ENCODE data around the gene HLA-DMB.
"Not testable (repeated sequence)": the region's sequence is repeated elsewhere in the genome, so short reads cannot be mapped to it uniquely, and the experiment has no call there.

HLA-DMB gene

GRCh38 chr6:32949113-32949512, 8.3 kb upstream of the HLA-DMB start:
- no peak for DNase-seq

GRCh38 chr6:32947552-32948465, 7.0 kb upstream of the HLA-DMB start:
- DNase-seq: peak; percentile 41

- no peak for DNase-seq
Measured at GRCh38 chr6:32946893-32947292, 6.1 kb upstream of the HLA-DMB start.

GRCh38 chr6:32945953-32946352, 5.1 kb upstream of the HLA-DMB start:
- DNase-seq: no peak

- peak; percentile 70 for DNase-seq
Measured at GRCh38 chr6:32945108-32945760, 4.4 kb upstream of the HLA-DMB start.

- peak; percentile 68 for DNase-seq
Measured at GRCh38 chr6:32943864-32944649, 3.2 kb upstream of the HLA-DMB start.

- not testable (repeated sequence) for DNase-seq
Measured at GRCh38 chr6:32942555-32943123, 1.8 kb upstream of the HLA-DMB start.

- DNase-seq: peak; percentile 66
Measured at GRCh38 chr6:32941214-32941768, 463 bp upstream of the HLA-DMB start.

- DNase-seq: no peak
Measured at GRCh38 chr6:32938494-32938893, 2.3 kb downstream of the HLA-DMB start.

- no peak for DNase-seq
Measured at GRCh38 chr6:32937230-32937633, 3.6 kb downstream of the HLA-DMB start.

- no peak for DNase-seq
Measured at GRCh38 chr6:32936239-32937152, 4.3 kb downstream of the HLA-DMB start.

GRCh38 chr6:32935551-32936238, 5.1 kb downstream of the HLA-DMB start:
- no peak for DNase-seq

- peak; percentile 62 for DNase-seq
Measured at GRCh38 chr6:32933661-32934085, 7.2 kb downstream of the HLA-DMB start.

- DNase-seq: no peak
Measured at GRCh38 chr6:32932132-32932868, 8.5 kb downstream of the HLA-DMB start.

GRCh38 chr6:32931211-32931610, 9.6 kb downstream of the HLA-DMB start:
- no peak for DNase-seq

- no peak for DNase-seq
Measured at GRCh38 chr6:32922083-32922482, 18.7 kb downstream of the HLA-DMB start.

GRCh38 chr6:32920715-32921114, 20.1 kb downstream of the HLA-DMB start:
- no peak for DNase-seq

GRCh38 chr6:32912951-32913350, 27.9 kb downstream of the HLA-DMB start:
- no peak for DNase-seq

GRCh38 chr6:32908897-32909296, 31.9 kb downstream of the HLA-DMB start:
- DNase-seq: no peak

GRCh38 chr6:32906539-32906938, 34.3 kb downstream of the HLA-DMB start:
- DNase-seq: no peak
